ENCODE measurements around the gene MEN1.

The MEN1 gene

DNA sequence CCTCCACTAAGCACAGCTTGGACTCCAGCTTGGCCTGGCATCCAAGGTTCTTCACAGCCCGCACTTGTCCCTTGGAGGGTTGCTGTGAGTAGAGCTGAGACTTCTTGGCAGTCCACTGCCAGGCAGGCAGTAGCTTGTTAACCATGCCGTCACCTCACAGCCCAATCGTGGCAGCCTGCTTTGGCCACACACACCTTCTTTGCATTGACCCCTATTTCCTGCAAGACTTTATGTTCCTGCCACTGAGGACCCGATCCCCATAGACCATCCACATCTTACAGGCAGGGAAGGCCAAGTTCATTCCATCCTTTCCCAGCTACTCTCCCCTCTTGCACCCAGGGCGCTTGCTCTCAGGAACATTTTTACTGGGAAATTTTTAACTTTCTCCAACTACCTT, 48.1 kb downstream of the MEN1 start:
- no peak for DNase-seq

DNA sequence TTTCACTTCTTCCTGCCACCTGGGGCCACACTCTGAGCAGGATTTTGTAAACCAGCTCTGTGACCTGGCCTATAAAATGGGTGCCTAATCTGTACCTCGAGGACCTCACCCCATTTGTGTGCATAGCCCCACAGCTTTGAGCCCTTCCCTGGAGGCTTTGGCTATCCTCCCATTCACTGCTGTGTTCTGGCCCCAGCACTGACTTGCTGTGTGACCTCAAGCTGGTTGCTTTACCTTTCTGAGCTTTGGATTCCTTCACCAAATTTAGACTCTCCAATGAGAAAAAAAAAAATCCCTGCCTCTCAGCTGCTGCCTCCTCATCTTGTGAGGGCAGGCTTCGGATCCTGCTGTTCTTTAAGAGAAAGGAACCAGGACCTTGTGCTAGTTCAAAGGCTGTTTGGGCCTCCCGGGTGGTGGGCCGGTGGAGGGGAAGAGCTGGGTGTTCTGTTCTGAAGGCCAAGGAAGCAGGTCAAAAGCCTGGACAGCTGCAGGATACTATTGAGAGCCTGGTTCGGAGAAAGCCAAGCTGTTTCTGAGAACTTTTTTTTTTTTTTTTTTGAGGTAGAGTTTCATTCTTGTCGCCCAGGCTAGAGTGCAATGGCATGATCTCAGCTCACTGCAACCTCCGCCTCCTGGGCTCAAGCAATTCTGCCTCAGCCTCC, 49.5 kb downstream of the MEN1 start:
- no peak for DNase-seq

DNA sequence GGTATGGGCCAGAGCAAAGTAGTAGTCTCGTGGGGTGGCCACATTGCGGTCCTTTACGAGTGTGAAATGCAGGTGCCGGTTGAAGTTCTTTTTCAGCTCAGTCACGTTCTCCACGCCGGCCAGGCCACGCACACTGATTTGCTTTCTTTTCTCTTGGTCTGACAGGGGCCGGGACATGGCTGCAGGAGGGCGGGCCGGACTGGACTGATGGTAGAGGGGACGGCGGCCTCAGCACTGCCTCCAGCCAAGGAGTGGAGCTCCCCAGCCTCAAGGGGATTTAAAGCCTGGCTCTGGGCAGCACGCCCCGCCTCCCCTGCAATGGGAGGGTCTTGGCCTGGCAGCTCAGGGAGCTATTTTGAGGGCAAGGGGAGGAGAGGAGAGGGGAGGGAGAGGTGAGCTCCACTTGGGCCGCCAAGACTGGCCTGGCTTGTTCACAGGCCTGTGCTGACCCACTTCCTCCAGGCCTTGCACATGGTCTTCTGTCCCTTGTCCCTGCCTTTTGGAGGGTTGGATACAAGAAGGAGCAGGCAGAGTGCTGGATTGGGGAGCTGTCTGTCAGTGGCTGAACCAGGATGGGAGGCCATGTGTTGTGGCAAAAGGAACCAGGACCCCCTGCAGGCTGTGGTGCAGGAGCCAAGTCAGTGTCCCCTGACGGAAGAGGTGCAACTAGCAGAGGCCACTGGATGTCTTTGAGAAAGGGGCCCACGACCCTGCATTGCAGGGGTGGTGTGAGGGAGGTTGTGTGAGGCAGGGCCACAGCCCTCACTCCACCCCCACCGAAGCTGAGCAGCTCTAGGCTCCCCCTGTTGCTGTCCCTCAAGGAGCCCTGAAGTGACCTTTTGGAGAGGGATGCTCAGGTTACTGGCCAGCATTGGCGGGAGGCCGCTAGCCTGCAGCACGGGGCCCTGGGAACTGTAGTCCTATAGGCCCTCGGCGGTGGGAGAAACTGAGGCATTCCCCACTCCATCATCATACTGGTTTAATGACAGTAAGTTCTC, 50.3 kb downstream of the MEN1 start, which contains the start of gene PYGM:
PYGM (minus strand) TSS at position 253 of the 998 bp plus-strand sequence; CDS start at position 177, 76 bp downstream.
- DNase-seq: no peak

DNA sequence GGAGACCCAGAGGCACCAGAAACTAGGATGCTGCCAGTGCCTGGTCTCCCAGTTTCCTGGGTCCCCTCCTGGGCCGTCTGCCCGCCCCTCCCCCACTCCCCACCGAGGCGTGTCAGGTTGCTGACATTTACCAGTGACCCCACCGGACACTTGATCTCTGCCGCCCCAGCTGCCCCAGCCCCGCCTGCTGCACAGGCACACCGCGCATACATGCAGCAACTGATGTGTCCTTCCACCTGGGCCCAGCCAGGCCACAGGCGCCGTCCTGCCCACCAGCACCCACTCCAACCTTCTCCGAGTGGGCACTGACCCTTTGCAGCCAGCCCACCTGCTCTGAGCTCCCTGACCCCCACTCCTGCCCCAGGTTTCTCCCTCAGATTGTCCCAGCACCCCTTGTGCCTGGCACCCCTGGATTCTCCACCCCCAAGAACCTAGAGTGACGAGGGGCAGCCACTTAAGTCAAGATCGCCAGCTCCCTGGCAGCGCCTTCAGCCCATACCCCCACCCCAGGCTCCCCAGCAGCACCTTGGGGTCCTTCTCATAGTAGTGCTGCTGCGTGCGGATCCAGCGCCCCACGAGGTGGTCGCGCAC, 51.1 kb downstream of the MEN1 start:
- no peak for DNase-seq

DNA sequence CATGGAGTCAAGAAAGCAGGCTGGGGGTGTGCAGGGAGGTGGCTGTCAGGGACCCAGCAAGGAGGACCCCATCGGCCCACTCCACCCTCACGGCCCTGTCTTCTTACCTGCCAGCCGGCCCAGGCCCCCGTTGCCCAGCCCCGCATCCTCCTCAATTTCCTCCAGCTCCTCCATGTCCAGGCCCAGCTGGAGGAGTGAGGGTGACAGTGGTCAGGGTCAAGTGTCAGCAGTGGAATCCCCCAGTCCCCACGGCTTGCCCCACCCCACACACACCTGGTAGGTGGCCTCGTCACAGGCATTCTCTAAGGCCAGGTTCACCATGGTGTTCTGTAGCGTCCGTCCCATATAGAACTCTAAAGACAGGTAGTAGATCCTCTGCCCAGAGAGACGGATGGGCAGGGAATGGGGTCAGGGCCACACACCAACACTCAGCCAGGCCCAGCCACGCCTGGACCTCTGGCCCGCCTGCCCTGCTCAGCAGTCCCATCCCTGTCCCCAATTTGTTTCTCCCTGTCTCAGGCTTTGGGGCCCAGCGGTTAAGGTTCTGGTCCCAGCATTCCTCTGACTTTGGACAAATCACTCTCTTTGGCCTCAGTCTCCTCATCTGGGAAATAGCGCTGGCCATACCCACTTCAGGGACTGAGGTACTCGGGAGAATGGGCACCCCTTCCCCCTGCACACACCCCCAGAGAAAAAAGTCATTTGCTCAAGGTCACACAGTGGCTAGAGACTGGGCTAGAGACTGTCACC, 51.8 kb downstream of the MEN1 start:
- DNase-seq: no peak

DNA sequence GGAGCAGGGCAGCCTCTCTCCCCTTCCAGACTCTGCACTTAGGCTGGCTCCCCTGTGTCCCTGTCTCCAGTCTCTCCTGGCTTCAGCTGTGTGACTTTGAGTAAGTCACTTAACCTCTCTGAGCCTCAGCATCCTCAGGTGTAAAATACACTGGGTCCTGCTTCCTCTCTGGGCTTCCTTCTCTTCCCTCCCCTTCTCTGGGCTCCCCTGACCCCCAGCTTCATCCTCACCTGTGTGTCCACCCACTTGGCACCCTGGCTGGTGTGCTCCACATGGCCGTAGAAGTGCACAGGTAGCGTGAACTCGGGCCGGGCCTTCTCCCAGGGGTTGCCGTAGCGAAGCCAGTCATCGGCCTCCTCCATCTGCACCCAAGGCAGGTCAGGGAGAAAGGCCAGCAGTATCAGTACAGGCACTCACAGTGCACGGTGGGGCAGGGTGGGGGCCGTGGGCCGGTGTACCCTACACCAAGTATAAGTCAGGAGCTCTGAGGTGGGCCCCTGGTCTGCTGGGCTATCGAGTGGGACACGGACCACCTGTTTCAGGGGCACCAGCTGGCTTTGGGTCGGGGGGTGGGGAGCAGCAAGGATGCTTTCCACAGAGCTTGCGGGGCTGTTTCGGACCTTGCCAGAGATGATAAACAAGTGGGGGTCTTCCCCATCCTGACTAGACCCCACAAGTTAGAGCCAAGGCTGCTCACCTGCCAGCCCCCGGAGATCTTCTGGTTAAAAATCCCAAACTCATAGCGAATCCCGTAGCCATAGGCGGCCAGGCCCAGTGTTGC, 52.6 kb downstream of the MEN1 start:
- no peak for DNase-seq

DNA sequence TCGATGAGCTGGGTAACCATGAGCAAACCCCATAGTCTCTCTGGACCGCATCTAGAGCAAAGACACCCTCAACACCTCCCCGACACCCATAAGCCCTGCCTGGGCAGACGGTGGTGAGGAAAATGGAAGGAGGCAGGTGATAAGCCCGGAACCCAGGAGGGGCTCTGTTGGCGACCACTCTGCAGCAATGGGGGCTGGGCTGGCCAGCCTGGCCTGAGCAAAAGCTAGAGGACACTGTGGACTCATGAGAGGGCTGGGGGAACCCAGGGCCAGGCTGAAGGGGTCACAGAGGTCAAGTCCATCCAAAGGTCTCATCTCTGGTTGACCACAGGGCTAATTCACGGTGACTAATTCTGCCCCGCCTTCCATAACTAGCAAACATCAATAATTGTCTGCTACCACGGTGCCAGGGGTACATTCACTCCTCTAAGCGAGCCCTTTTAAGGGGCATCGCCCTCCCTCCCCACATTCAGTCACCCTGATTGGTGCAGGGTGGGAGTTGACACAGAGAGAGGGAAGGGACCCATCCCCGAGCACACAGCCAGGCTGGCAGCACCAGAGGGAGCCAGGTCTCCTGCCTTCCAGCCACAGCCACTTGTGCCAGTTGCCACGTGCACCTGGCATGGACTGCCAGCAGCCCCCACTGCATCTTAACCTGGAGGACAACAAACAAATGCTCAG, 54.5 kb downstream of the MEN1 start:
- no peak for DNase-seq

DNA sequence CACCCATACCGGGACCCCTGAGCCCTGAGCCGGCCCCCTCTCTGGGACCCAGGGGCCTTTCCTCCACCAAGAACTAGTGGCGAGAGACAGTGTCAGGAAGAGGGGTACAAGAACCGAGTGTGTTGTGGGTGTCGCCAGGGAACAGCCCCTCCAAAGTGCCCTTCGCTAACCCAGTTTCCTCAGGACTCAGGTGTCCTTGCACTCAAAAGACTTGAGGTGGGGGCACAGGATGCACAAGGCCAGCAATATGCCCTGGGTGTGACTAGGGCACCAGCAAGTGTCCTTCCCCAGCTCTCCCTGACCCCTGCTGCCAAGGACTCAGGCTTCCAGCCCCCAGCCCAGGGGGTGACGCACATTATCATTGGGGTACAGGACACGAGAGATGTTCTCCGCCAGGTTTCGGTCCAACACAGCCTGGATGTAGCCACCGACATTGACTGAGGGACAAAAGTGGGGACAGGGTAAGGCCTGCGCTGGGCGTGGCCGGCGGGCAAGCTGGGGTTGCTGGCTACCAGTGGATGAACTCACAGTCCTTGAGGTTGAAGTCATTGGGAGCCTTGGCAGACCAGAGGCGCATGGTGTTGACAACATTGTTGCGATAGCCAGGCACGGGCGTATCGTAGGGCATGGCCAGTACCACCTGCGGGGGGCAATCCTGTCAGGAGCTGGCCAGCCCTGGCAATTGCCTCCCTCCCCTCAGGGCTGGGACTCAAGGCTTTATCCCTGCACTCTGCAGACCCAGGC, 55.3 kb downstream of the MEN1 start:
- DNase-seq: no peak

DNA sequence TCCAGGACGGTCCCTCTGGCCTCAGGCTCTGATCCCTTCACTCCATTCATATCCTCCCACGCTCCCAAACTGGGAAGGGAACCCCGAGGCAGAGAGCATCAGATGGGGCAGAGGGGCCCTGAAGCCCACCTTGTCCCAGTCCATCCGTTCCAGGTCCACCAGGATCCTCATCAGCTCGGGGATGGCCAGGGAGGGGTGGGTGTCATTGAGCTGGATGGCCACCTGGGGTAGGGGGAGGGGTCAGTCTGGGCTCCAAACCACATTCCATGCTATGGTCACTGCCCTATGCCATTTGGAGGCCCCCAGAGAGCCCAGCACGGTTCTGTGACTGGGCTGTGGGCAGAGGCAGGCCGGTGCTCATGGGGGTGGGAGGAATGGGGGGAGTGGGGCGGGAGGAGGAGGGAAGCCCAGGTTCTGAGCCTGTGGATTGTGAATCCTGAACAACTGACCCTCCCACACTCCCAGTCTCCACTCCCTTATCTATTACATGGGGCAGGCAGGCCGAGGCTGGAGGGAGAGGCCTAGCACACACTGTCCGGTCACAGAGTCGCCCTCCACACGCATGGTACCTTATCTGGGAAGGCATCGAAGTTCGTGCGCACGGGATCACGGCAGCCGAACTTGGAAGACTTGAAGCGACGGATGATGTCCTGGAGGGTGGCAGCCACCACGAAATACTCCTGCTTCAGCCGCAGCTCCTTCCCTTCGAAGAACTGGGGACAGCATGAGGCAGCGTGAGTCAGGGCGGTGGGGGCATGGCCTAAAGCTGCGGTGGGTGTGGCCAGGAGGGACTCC, 56.0 kb downstream of the MEN1 start:
- DNase-seq: no peak

Data from T-helper 2 cell (primary cell).